ENCODE data around the gene CNGB1. TPM values are rescaled to one million over a fixed set of nuclear protein-coding genes. Genes with fewer than 3 reads are reported as not detected.

The CNGB1 gene
- total RNA-seq, 4 donors from 2014 or later, result 0.14 to 1.9 (median 0.87) TPM

- intact Hi-C loops (cut with DNase I; ENCODE audit: low total_unique reads), result no loop called here
- no peaks in the 10 kb centered on the region for H3K27me3 ChIP-seq
- WGBS, 2 donors (ENCODE audit: low coverage in 1 of 2), result 85 to 92% methylated on average over 2 to 6 of the region's 6 CpGs
These were observed 32.4 kb downstream of the CNGB1 start for GRCh38 chr16:57938484-57938883.

GRCh38 chr16:57937861-57938260 lies 33.1 kb downstream of the CNGB1 start:
- intact Hi-C loops (cut with DNase I; ENCODE audit: low total_unique reads), result no loop called here
- no peaks in the 10 kb centered on the region for H3K9me3 ChIP-seq
- no peak for TF ChIP-seq POLR2AphosphoS5 (IDR thresholded peaks at IDR 0.05)
- TF ChIP-seq EP300 (IDR thresholded peaks at IDR 0.05; ENCODE audit: low read depth), result no peak
- TF ChIP-seq POLR2A (IDR thresholded peaks at IDR 0.05), result no peak
- TF ChIP-seq, protein P1, sequence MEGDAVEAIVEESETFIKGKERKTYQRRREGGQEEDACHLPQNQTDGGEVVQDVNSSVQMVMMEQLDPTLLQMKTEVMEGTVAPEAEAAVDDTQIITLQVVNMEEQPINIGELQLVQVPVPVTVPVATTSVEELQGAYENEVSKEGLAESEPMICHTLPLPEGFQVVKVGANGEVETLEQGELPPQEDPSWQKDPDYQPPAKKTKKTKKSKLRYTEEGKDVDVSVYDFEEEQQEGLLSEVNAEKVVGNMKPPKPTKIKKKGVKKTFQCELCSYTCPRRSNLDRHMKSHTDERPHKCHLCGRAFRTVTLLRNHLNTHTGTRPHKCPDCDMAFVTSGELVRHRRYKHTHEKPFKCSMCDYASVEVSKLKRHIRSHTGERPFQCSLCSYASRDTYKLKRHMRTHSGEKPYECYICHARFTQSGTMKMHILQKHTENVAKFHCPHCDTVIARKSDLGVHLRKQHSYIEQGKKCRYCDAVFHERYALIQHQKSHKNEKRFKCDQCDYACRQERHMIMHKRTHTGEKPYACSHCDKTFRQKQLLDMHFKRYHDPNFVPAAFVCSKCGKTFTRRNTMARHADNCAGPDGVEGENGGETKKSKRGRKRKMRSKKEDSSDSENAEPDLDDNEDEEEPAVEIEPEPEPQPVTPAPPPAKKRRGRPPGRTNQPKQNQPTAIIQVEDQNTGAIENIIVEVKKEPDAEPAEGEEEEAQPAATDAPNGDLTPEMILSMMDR (IDR thresholded peaks at IDR 0.05), result no peak
- in situ Hi-C loops (cut with MboI; ENCODE audit: low pct_ligation_motif_present in 1 of 4, low pct_unique_long_range_greater_than_20kb in 1 of 4, low sequenced_read_pairs in 3 of 4), result no loop called here
- no peak overlapping the region for H3K4me3 ChIP-seq
- no peak overlapping the region for H3K27ac ChIP-seq
- 81% methylated on average over 4 of the region's 4 CpGs; no CpG with 5 or more reads in 1 of the 2 donors for WGBS, 2 donors (ENCODE audit: low coverage in 1 of 2)
- no peak for DNase-seq
- H3K4me1 ChIP-seq, result peaks cover 0 to 10% (median 0%) of the 10 kb centered on the region in 4 donors
- no peaks in the 10 kb centered on the region for H3K27me3 ChIP-seq
- H3K36me3 ChIP-seq, result no peaks in the 10 kb centered on the region

More at GRCh38 chr16:57938484-57938883, 32.4 kb downstream of the CNGB1 start:
- DNase-seq, result no peak
- Histone ChIP-seq H3K4me3 (no peak overlapping the region), H3K4me1 (peaks cover 0 to 10% (median 0%) of the 10 kb centered on the region in 4 donors), H3K9me3 (no peaks in the 10 kb centered on the region), H3K27ac (no peak overlapping the region), H3K36me3 (no peaks in the 10 kb centered on the region)
- TF ChIP-seq POLR2AphosphoS5 (IDR thresholded peaks at IDR 0.05) (no peak), EP300 (IDR thresholded peaks at IDR 0.05; ENCODE audit: low read depth) (no peak), POLR2A (IDR thresholded peaks at IDR 0.05) (no peak)
- TF ChIP-seq, protein P1 (IDR thresholded peaks at IDR 0.05), result no peak
- in situ Hi-C loops (cut with MboI; ENCODE audit: low pct_ligation_motif_present in 1 of 4, low pct_unique_long_range_greater_than_20kb in 1 of 4, low sequenced_read_pairs in 3 of 4), result no loop called here

- H3K36me3 ChIP-seq, result no peaks in the 10 kb centered on the region
- in situ Hi-C loops (cut with MboI; ENCODE audit: low pct_ligation_motif_present in 1 of 4, low pct_unique_long_range_greater_than_20kb in 1 of 4, low sequenced_read_pairs in 3 of 4) (no loop called here), intact Hi-C loops (cut with DNase I; ENCODE audit: low total_unique reads) (no loop called here)
- no peak overlapping the region for H3K4me3 ChIP-seq
- H3K27me3 ChIP-seq, result no peaks in the 10 kb centered on the region
- H3K27ac ChIP-seq, result no peak overlapping the region
- WGBS, 2 donors (ENCODE audit: low coverage in 1 of 2), result 40 to 55% methylated on average over 1 to 4 of the region's 4 CpGs
- no peaks in the 10 kb centered on the region for H3K9me3 ChIP-seq
- no peak for DNase-seq
- TF ChIP-seq, protein P1 (IDR thresholded peaks at IDR 0.05), result no peak
- TF ChIP-seq EP300 (IDR thresholded peaks at IDR 0.05; ENCODE audit: low read depth), result no peak
- no peak for TF ChIP-seq POLR2A (IDR thresholded peaks at IDR 0.05)
- TF ChIP-seq POLR2AphosphoS5 (IDR thresholded peaks at IDR 0.05), result no peak
- peaks cover 0 to 10% (median 0%) of the 10 kb centered on the region in 4 donors for H3K4me1 ChIP-seq
These were observed 35.0 kb downstream of the CNGB1 start for GRCh38 chr16:57935904-57936303.

- in situ Hi-C loops (cut with MboI; ENCODE audit: low pct_ligation_motif_present in 1 of 4, low pct_unique_long_range_greater_than_20kb in 1 of 4, low sequenced_read_pairs in 3 of 4) (no loop called here), intact Hi-C loops (cut with DNase I; ENCODE audit: low total_unique reads) (no loop called here)
- Histone ChIP-seq H3K27ac (no peak overlapping the region), H3K9me3 (no peaks in the 10 kb centered on the region), H3K36me3 (no peaks in the 10 kb centered on the region), H3K4me1 (no peaks in the 10 kb centered on the region), H3K4me3 (no peak overlapping the region), H3K27me3 (no peaks in the 10 kb centered on the region)
- WGBS, 2 donors (ENCODE audit: low coverage in 1 of 2), result 75 to 76% methylated on average over 2 of the region's 2 CpGs
- no peak for TF ChIP-seq POLR2AphosphoS5 (IDR thresholded peaks at IDR 0.05)
- TF ChIP-seq POLR2A (IDR thresholded peaks at IDR 0.05), result no peak
- TF ChIP-seq, protein P1 (IDR thresholded peaks at IDR 0.05), result no peak
- TF ChIP-seq EP300 (IDR thresholded peaks at IDR 0.05; ENCODE audit: low read depth), result no peak
- DNase-seq, result no peak
These were observed 40.4 kb downstream of the CNGB1 start for GRCh38 chr16:57930533-57930932.
